Measurements from ENCODE around the gene IL1RAP. TPM values are rescaled to one million over a fixed set of nuclear protein-coding genes. Genes with fewer than 3 reads are reported as not detected.

Gene IL1RAP
- total and polyA plus RNA-seq, 2 experiments from 2014 or later, result 14.6 to 46.5 TPM

DNA sequence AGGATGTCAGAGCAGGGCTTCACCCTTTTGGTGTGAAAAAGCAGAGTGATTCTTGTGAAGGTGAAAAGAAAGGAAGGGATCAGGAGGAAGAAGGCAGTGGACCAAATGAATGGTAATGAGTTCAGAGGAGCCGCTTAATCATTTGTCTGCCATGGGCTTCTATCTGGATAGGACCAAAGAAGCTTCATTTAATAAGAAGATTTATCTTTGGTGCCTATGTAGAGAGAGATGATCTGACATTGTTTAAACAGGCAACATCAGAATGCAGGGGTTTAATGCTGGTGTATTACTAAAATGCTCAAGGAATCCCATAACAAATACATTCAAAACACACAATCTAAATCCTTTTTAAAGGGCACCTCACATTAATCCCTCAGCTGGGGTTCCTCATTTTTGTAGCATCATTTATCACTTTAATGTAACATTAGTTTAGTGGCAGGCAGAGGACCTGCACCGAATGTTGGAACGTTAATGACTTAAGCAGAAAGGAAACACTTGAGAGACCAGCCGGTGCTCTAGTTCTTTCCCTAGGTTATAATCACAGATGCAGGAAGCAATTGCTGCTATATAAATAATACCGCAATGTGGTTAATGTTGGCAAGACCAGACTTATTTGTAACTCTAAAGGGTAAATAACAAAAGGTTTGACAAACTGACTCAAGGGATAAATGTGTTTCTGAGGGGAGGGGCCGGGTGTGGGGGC lies 27.9 kb upstream of the IL1RAP start:
- DNase-seq (ENCODE audit: low spot score), result no peak
- TF ChIP-seq EZH2phosphoT487 (IDR thresholded peaks at IDR 0.05; ENCODE audit: low read depth, severe bottlenecking, unreplicated experiment), result no peak
- no peak for TF ChIP-seq EZH2 (IDR thresholded peaks at IDR 0.05; ENCODE audit: borderline replicate concordance)
- TF ChIP-seq, protein P1, sequence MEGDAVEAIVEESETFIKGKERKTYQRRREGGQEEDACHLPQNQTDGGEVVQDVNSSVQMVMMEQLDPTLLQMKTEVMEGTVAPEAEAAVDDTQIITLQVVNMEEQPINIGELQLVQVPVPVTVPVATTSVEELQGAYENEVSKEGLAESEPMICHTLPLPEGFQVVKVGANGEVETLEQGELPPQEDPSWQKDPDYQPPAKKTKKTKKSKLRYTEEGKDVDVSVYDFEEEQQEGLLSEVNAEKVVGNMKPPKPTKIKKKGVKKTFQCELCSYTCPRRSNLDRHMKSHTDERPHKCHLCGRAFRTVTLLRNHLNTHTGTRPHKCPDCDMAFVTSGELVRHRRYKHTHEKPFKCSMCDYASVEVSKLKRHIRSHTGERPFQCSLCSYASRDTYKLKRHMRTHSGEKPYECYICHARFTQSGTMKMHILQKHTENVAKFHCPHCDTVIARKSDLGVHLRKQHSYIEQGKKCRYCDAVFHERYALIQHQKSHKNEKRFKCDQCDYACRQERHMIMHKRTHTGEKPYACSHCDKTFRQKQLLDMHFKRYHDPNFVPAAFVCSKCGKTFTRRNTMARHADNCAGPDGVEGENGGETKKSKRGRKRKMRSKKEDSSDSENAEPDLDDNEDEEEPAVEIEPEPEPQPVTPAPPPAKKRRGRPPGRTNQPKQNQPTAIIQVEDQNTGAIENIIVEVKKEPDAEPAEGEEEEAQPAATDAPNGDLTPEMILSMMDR (IDR thresholded peaks at IDR 0.05; ENCODE audit: poor library complexity), result no peak
- Histone ChIP-seq H3K27ac (no peak overlapping the region), H2AFZ (peak overlapping the region; percentile 8), H3K79me2 (no peaks in the 10 kb centered on the region), H4K20me1 (ENCODE audit: insufficient read depth, poor library complexity, severe bottlenecking) (no peaks in the 10 kb centered on the region), H3K4me1 (ENCODE audit: insufficient read depth) (no peaks in the 10 kb centered on the region), H3K27me3 (no peaks in the 10 kb centered on the region), H3K4me2 (no peak overlapping the region), H3K9me3 (ENCODE audit: low read depth) (no peaks in the 10 kb centered on the region), H3K36me3 (replicated peaks; ENCODE audit: insufficient read depth, low read depth) (no peaks in the 10 kb centered on the region), H3K9me2 (replicated peaks; ENCODE audit: insufficient read depth) (no peaks in the 10 kb centered on the region), H3K4me3 (no peak overlapping the region)
- WGBS (ENCODE audit: low lambda C conversion rate, missing lambda C conversion rate), result 54% methylated on average over 6 of the region's 6 CpGs

DNA sequence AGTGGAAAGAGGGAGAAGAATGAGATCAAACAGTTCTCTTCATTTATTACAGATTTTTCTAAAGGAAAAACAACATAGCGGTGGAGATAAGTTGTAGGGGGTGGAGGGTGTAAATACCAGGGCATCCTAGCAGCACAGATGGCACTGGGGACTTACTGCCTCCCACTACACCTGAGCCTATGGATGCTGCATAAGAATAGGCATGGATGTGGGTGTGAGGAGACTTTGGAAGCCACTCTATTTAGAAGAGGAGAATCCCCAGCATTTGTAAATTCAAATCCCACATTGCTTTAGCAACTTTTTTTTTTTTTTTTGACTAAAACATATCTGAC lies 27.4 kb upstream of the IL1RAP start:
- Histone ChIP-seq H3K4me3 (no peak overlapping the region), H3K4me2 (no peak overlapping the region), H3K27ac (no peak overlapping the region), H4K20me1 (ENCODE audit: insufficient read depth, poor library complexity, severe bottlenecking) (no peaks in the 10 kb centered on the region), H2AFZ (no peak overlapping the region), H3K79me2 (no peaks in the 10 kb centered on the region), H3K9me2 (replicated peaks; ENCODE audit: insufficient read depth) (no peaks in the 10 kb centered on the region), H3K36me3 (replicated peaks; ENCODE audit: insufficient read depth, low read depth) (no peaks in the 10 kb centered on the region), H3K27me3 (no peaks in the 10 kb centered on the region), H3K9me3 (ENCODE audit: low read depth) (no peaks in the 10 kb centered on the region), H3K4me1 (ENCODE audit: insufficient read depth) (no peaks in the 10 kb centered on the region)
- DNase-seq (ENCODE audit: low spot score), result no peak
- TF ChIP-seq EZH2 (IDR thresholded peaks at IDR 0.05; ENCODE audit: borderline replicate concordance) (no peak), EZH2phosphoT487 (IDR thresholded peaks at IDR 0.05; ENCODE audit: low read depth, severe bottlenecking, unreplicated experiment) (no peak)
- TF ChIP-seq, protein P1 (IDR thresholded peaks at IDR 0.05; ENCODE audit: poor library complexity), result no peak
- 38% methylated on average over 1 of the region's 1 CpG for WGBS (ENCODE audit: low lambda C conversion rate, missing lambda C conversion rate)

DNA sequence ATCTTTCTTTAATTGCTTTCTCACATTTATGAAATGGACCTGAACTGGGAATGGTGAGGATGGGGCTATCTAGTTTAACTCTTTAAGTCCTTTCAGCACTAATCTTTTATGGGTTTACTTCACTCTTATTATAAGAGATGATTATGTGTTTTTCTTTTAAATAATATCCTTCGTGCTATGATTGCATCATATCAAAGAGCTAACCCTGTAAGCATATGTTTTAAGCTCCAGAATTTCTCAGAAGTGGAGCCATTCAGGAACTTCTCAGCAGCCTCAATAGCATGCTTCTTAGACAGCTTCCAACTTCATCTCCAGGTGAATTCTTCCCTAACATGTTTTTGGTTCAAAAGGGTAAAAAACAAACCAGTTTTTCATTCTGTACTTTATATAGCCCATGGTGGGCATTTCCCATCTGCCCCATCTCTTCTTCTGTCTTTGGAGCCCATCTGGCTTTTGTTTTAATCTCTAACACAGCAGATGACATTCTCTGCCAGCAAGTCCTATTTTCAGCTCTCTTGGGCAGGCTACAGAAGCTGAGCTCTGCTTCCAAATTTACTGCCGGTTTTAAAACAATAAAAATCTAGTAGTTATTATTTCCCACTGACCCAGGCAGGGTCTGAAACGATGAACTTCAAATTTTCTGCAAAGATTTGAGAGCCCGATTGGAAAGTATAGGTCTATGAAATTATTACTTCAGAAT lies 26.8 kb upstream of the IL1RAP start:
- no peak for TF ChIP-seq EZH2 (IDR thresholded peaks at IDR 0.05; ENCODE audit: borderline replicate concordance)
- TF ChIP-seq, protein P1 (IDR thresholded peaks at IDR 0.05; ENCODE audit: poor library complexity), result no peak
- TF ChIP-seq EZH2phosphoT487 (IDR thresholded peaks at IDR 0.05; ENCODE audit: low read depth, severe bottlenecking, unreplicated experiment), result no peak
- no peak for DNase-seq (ENCODE audit: low spot score)
- no peak overlapping the region for H2AFZ ChIP-seq
- WGBS (ENCODE audit: low lambda C conversion rate, missing lambda C conversion rate), result 85% methylated on average over 4 of the region's 4 CpGs
- H3K4me2 ChIP-seq, result no peak overlapping the region
- H4K20me1 ChIP-seq (ENCODE audit: insufficient read depth, poor library complexity, severe bottlenecking), result no peaks in the 10 kb centered on the region
- no peaks in the 10 kb centered on the region for H3K9me3 ChIP-seq (ENCODE audit: low read depth)
- no peak overlapping the region for H3K27ac ChIP-seq
- no peaks in the 10 kb centered on the region for H3K79me2 ChIP-seq
- H3K4me3 ChIP-seq, result no peak overlapping the region
- no peaks in the 10 kb centered on the region for H3K36me3 ChIP-seq (replicated peaks; ENCODE audit: insufficient read depth, low read depth)
- H3K4me1 ChIP-seq (ENCODE audit: insufficient read depth), result no peaks in the 10 kb centered on the region
- H3K27me3 ChIP-seq, result no peaks in the 10 kb centered on the region
- no peaks in the 10 kb centered on the region for H3K9me2 ChIP-seq (replicated peaks; ENCODE audit: insufficient read depth)

All from hepatocyte (in vitro differentiated cells).